ENCODE data around the gene ABCC4.

GRCh38 chr13:95267662-95268342, 33.4 kb downstream of the ABCC4 start:
- TF ChIP-seq EZH2 (IDR thresholded peaks at IDR 0.05; ENCODE audit: low read depth) (no peak), CTCF (conservative IDR thresholded peaks at IDR 0.05) (no peak)

Data from PC-9 (cell line).